DOHH2 (cell line): Measurements from ENCODE around the gene OR2M5.

Experiments
- H3F3A ChIP-seq: fragments of 200-600 bp; sonication (generic), shearing (Covaris generic); 2 replicates; pipeline ENCODE4 v1.6.0; 2016; ENCODE audit warnings: antibody characterized with exemption, mild to moderate bottlenecking; ENCODE audit not compliant: control insufficient read depth, insufficient read depth
- H3K27ac ChIP-seq: fragments of 200-600 bp; sonication (generic); 2 replicates; pipeline ENCODE4 v1.5.1; 2014; ENCODE audit warnings: low read depth, mild to moderate bottlenecking, low read length, moderate library complexity
- H3K27me3 ChIP-seq: fragments of 200-600 bp; sonication (generic); 2 replicates; pipeline ENCODE4 v1.6.1; 2014; ENCODE audit warnings: mild to moderate bottlenecking, low read length, mixed read lengths; ENCODE audit not compliant: control insufficient read depth
- H3K36me3 ChIP-seq: fragments of 200-600 bp; sonication (generic); 2 replicates; pipeline ENCODE4 v1.6.1; 2014; ENCODE audit warnings: mild to moderate bottlenecking, low read length, moderate library complexity, mixed read lengths; ENCODE audit not compliant: control insufficient read depth
- H3K4me1 ChIP-seq: fragments of 200-600 bp; sonication (generic); 2 replicates; pipeline ENCODE4 v1.6.1; 2014; ENCODE audit warnings: mild to moderate bottlenecking, low read length, mixed read lengths; ENCODE audit not compliant: control insufficient read depth
- H3K4me2 ChIP-seq: fragments of 200-600 bp; sonication (generic); 2 replicates; pipeline ENCODE4 v1.6.0; 2014; ENCODE audit warnings: mild to moderate bottlenecking, low read length, moderate library complexity
- H3K4me3 ChIP-seq: fragments of 200-600 bp; sonication (generic); 2 replicates; pipeline ENCODE4 v1.5.1; 2014; ENCODE audit warnings: mild to moderate bottlenecking, low read length, mixed read lengths
- H3K79me2 ChIP-seq: fragments of 200-600 bp; sonication (generic); 2 replicates; pipeline ENCODE4 v1.6.1; 2014; ENCODE audit warnings: mild to moderate bottlenecking, low read length, mixed read lengths; ENCODE audit not compliant: control insufficient read depth
- H3K9me2 ChIP-seq: fragments of 200-600 bp; sonication (generic); replicated peaks from 2 replicates; pipeline ENCODE4 v1.6.1; 2014; ENCODE audit warnings: mild to moderate bottlenecking, low read length, mixed read lengths; ENCODE audit not compliant: control insufficient read depth
- H3K9me3 ChIP-seq: fragments of 200-600 bp; sonication (generic); 2 replicates; pipeline ENCODE4 v1.6.1; 2014; ENCODE audit warnings: antibody characterized with exemption, low read length, mixed read lengths; ENCODE audit not compliant: control insufficient read depth, insufficient read depth
- H4K20me1 ChIP-seq: fragments of 200-600 bp; sonication (generic); 2 replicates; pipeline ENCODE4 v1.6.0; 2014; ENCODE audit warnings: low read depth, mild to moderate bottlenecking, antibody characterized with exemption, low read length, moderate library complexity; ENCODE audit not compliant: control insufficient read depth, insufficient read depth
- CTCF ChIP-seq: fragments of 200-600 bp; sonication (generic); IDR thresholded peaks from one replicate; pipeline ENCODE4 v1.5.1; 2014; ENCODE audit warnings: antibody characterized with exemption, mild to moderate bottlenecking, low read depth, low read length; ENCODE audit not compliant: poor library complexity, severe bottlenecking
- EZH2phosphoT487 ChIP-seq: fragments of 200-600 bp; sonication (generic); IDR thresholded peaks from 2 replicates; pipeline ENCODE4 v1.6.1; 2017; ENCODE audit warnings: borderline replicate concordance, mild to moderate bottlenecking, antibody characterized with exemption, low read length, moderate library complexity, mixed read lengths

Gene OR2M5

GRCh38 chr1:248114890-248115289 lies 30.1 kb upstream of the OR2M5 start:
- Histone ChIP-seq H3K4me3 (no peak overlapping the region), H3K9me3 (peaks cover 9% of the 10 kb centered on the region; the same call in 1 of the 2 replicates), H3K27me3 (no peaks in the 10 kb centered on the region), H4K20me1 (no peaks in the 10 kb centered on the region), H3F3A (no peaks in the 10 kb centered on the region), H3K9me2 (no peaks in the 10 kb centered on the region), H3K36me3 (no peaks in the 10 kb centered on the region), H3K4me2 (no peak overlapping the region), H3K79me2 (no peaks in the 10 kb centered on the region), H3K27ac (no peak overlapping the region), H3K4me1 (no peaks in the 10 kb centered on the region)
- TF ChIP-seq EZH2phosphoT487 (no peak), CTCF (no peak)

- no peaks in the 10 kb centered on the region for H3K36me3 ChIP-seq
- H3K27me3 ChIP-seq, result no peaks in the 10 kb centered on the region
- TF ChIP-seq EZH2phosphoT487 (no peak), CTCF (no peak)
Observed at GRCh38 chr1:248127653-248128052, 17.3 kb upstream of the OR2M5 start.

GRCh38 chr1:248136811-248137210 lies 8.1 kb upstream of the OR2M5 start:
- TF ChIP-seq CTCF (no peak), EZH2phosphoT487 (no peak)
- Histone ChIP-seq H3K27ac (no peak overlapping the region), H3K36me3 (no peaks in the 10 kb centered on the region), H3K4me1 (no peaks in the 10 kb centered on the region), H3K9me2 (no peaks in the 10 kb centered on the region), H4K20me1 (no peaks in the 10 kb centered on the region), H3K4me2 (no peak overlapping the region), H3K79me2 (no peaks in the 10 kb centered on the region), H3F3A (no peaks in the 10 kb centered on the region), H3K4me3 (no peak overlapping the region), H3K27me3 (no peaks in the 10 kb centered on the region), H3K9me3 (no peaks in the 10 kb centered on the region)

More at GRCh38 chr1:248127653-248128052, 17.3 kb upstream of the OR2M5 start:
- no peaks in the 10 kb centered on the region; the same call in 1 of the 2 replicates for H3K9me2 ChIP-seq
- H3K4me2 ChIP-seq, result no peak overlapping the region
- peaks cover 4% of the 10 kb centered on the region; the same call in 1 of the 2 replicates for H3K9me3 ChIP-seq
- H3K4me3 ChIP-seq, result no peak overlapping the region
- H4K20me1 ChIP-seq, result no peaks in the 10 kb centered on the region
- H3F3A ChIP-seq, result no peaks in the 10 kb centered on the region
- no peaks in the 10 kb centered on the region for H3K4me1 ChIP-seq
- no peaks in the 10 kb centered on the region for H3K79me2 ChIP-seq
- no peak overlapping the region for H3K27ac ChIP-seq

- Histone ChIP-seq H3K27ac (no peak overlapping the region), H3F3A (no peaks in the 10 kb centered on the region), H3K4me3 (no peak overlapping the region), H3K36me3 (no peaks in the 10 kb centered on the region), H3K27me3 (no peaks in the 10 kb centered on the region), H3K9me3 (no peaks in the 10 kb centered on the region), H4K20me1 (no peaks in the 10 kb centered on the region), H3K9me2 (no peaks in the 10 kb centered on the region), H3K4me1 (no peaks in the 10 kb centered on the region), H3K4me2 (no peak overlapping the region), H3K79me2 (no peaks in the 10 kb centered on the region)
- TF ChIP-seq EZH2phosphoT487, result no peak
- TF ChIP-seq CTCF, result no peak
Observed at GRCh38 chr1:248140846-248141245, 4.1 kb upstream of the OR2M5 start.
